NT2/D1 (cell line): ENCODE measurements around the gene ZFP36L2.
A peak's percentile ranks its signal among the peaks of the same experiment; 100 is the strongest.

Experiments used
- DNase-seq: peaks from one replicate; pipeline ENCODE4 v3.0.0-alpha.2; 2011; ENCODE audit warnings: low read depth, low spot score
- H3K27me3 ChIP-seq: 2 replicates; pipeline ENCODE4 v1.6.0; 2011; ENCODE audit warnings: mild to moderate bottlenecking; ENCODE audit not compliant: insufficient read length, insufficient read depth
- H3K36me3 ChIP-seq: 2 replicates; pipeline ENCODE4 v1.6.1; 2011; ENCODE audit warnings: mild to moderate bottlenecking, low read length, mixed read lengths; ENCODE audit not compliant: insufficient read depth, insufficient read length
- H3K4me1 ChIP-seq: 2 replicates; pipeline ENCODE4 v1.5.1; 2011; ENCODE audit not compliant: insufficient read depth, insufficient read length
- H3K4me3 ChIP-seq: 2 replicates; pipeline ENCODE4 v1.5.1; 2011; ENCODE audit warnings: low read depth; ENCODE audit not compliant: insufficient read length
- H3K9ac ChIP-seq: 2 replicates; pipeline ENCODE4 v1.6.0; 2011; ENCODE audit warnings: low read depth; ENCODE audit not compliant: insufficient read length
- H3K9me3 ChIP-seq: 2 replicates; pipeline ENCODE4 v1.5.1; 2011; ENCODE audit warnings: mild to moderate bottlenecking, low read length; ENCODE audit not compliant: insufficient read depth
- SUZ12 ChIP-seq: IDR thresholded peaks from 2 replicates; pipeline ENCODE4 v1.6.1; 2011; ENCODE audit not compliant: insufficient read length, insufficient read depth; ENCODE audit errors: extremely low read depth
- YY1 ChIP-seq: IDR thresholded peaks from 2 replicates; pipeline ENCODE4 v1.6.1; 2011; ENCODE audit not compliant: insufficient read length, insufficient read depth
- ZNF274 ChIP-seq: IDR thresholded peaks from 2 replicates; pipeline ENCODE4 v1.6.1; 2011; ENCODE audit warnings: mild to moderate bottlenecking, low read depth, low read length

The ZFP36L2 gene

GRCh38 chr2:43221124-43221762 is 5.2 kb downstream of the ZFP36L2 start:
- peak overlapping the region; percentile 53 for H3K4me3 ChIP-seq
- no peaks in the 10 kb centered on the region for H3K4me1 ChIP-seq
- H3K9ac ChIP-seq = peak overlapping the region; percentile 68
- peaks cover 34% of the 10 kb centered on the region for H3K36me3 ChIP-seq
- H3K9me3 ChIP-seq = no peaks in the 10 kb centered on the region
- TF ChIP-seq SUZ12 (no peak), YY1 (no peak)
- no peaks in the 10 kb centered on the region for H3K27me3 ChIP-seq
- no peak for DNase-seq

GRCh38 chr2:43220760-43221123 is 5.7 kb downstream of the ZFP36L2 start:
- Histone ChIP-seq H3K9me3 (no peaks in the 10 kb centered on the region), H3K4me3 (peak overlapping the region; percentile 53), H3K36me3 (peaks cover 34% of the 10 kb centered on the region), H3K9ac (peak overlapping the region; percentile 74), H3K4me1 (no peaks in the 10 kb centered on the region), H3K27me3 (no peaks in the 10 kb centered on the region)
- no peak for TF ChIP-seq ZNF274
- TF ChIP-seq YY1 = no peak
- no peak for TF ChIP-seq SUZ12
- DNase-seq = no peak

- DNase-seq = no peak
- Histone ChIP-seq H3K9me3 (no peaks in the 10 kb centered on the region), H3K9ac (peak overlapping the region; percentile 74), H3K4me3 (peak overlapping the region; percentile 53), H3K36me3 (peaks cover 30% of the 10 kb centered on the region), H3K4me1 (no peaks in the 10 kb centered on the region), H3K27me3 (no peaks in the 10 kb centered on the region)
- no peak for TF ChIP-seq SUZ12
- TF ChIP-seq ZNF274 = no peak
- TF ChIP-seq YY1 = no peak
Observed at GRCh38 chr2:43220229-43220751, 6.1 kb downstream of the ZFP36L2 start.

- H3K36me3 ChIP-seq = peaks cover 23% of the 10 kb centered on the region
- H3K27me3 ChIP-seq = no peaks in the 10 kb centered on the region
- no peaks in the 10 kb centered on the region for H3K4me1 ChIP-seq
- no peaks in the 10 kb centered on the region for H3K9me3 ChIP-seq
- TF ChIP-seq SUZ12 (no peak), YY1 (no peak), ZNF274 (no peak)
- H3K9ac ChIP-seq = peak overlapping the region; percentile 87
- DNase-seq = peak; percentile 59
- peak overlapping the region; percentile 53 for H3K4me3 ChIP-seq
Observed at GRCh38 chr2:43219383-43220228, 6.8 kb downstream of the ZFP36L2 start.

GRCh38 chr2:43218702-43219382 is 7.6 kb downstream of the ZFP36L2 start:
- no peak for TF ChIP-seq SUZ12
- TF ChIP-seq YY1 = no peak
- no peak for TF ChIP-seq ZNF274
- DNase-seq = no peak
- Histone ChIP-seq H3K4me1 (no peaks in the 10 kb centered on the region), H3K4me3 (peak overlapping the region; percentile 53), H3K27me3 (no peaks in the 10 kb centered on the region), H3K36me3 (peaks cover 15% of the 10 kb centered on the region), H3K9me3 (no peaks in the 10 kb centered on the region), H3K9ac (peak overlapping the region; percentile 87)

GRCh38 chr2:43218155-43218701 is 8.2 kb downstream of the ZFP36L2 start:
- DNase-seq = no peak
- Histone ChIP-seq H3K9me3 (no peaks in the 10 kb centered on the region), H3K9ac (peak overlapping the region; percentile 87), H3K27me3 (no peaks in the 10 kb centered on the region), H3K36me3 (peaks cover 9% of the 10 kb centered on the region), H3K4me1 (no peaks in the 10 kb centered on the region), H3K4me3 (peak overlapping the region; percentile 53)
- no peak for TF ChIP-seq YY1
- TF ChIP-seq SUZ12 = no peak
- TF ChIP-seq ZNF274 = no peak
